GM19099 (cell line): ENCODE results near the gene TNMD.

ENCODE experiments used
- POLR2A ChIP-seq: IDR thresholded peaks from 3 replicates; pipeline ENCODE4 v1.6.1; 2011; ENCODE audit warnings: low read depth; ENCODE audit not compliant: insufficient read length; ENCODE audit errors: extremely low read depth

Gene TNMD

DNA sequence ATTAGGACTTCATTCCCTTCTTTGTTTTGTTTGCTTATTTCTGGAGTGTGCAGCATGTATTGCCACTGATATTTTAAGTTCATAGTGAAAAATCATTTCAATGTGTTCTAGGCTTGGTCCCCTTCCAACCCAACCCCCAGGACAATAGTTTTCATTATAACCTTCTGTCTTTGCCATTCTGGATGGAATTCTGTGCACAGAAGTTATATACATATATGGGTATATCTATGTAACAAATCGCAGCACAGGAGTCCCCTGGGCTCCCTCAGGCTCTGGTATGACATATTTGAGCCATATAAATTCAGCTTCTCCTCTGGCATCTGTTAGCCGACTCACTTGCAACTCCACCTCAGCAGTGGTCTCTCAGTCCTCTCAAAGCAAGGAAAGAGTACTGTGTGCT is at the start of gene TNMD:
TSS of gene TNMD (plus strand) at position 326 of the 400 bp plus-strand sequence. CDS start 83 bp downstream, outside the sequence.
- no peak for TF ChIP-seq POLR2A

DNA sequence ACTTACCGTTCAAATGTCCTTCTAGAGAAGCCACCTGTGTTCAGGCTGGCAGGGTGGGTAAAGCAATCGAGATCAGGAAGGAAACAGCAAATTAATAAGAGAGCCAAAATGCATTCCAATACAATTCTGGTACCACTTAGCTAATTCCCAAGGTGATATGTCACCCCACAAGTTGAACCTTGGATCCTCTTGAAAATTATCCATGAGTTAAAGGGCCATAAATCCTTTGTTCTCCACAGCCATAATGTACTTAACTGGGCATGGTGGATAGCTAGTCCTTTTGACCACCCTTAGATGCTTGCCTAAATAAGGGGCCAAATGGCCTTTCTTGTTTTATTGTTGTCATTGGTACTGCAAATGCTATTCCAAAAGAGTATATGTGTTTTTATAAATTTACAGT is 2.0 kb downstream of the TNMD start:
- TF ChIP-seq POLR2A: no peak

- TF ChIP-seq POLR2A: no peak
Observed at GRCh38 chrX:100587861-100588260, 3.1 kb downstream of the TNMD start.

DNA sequence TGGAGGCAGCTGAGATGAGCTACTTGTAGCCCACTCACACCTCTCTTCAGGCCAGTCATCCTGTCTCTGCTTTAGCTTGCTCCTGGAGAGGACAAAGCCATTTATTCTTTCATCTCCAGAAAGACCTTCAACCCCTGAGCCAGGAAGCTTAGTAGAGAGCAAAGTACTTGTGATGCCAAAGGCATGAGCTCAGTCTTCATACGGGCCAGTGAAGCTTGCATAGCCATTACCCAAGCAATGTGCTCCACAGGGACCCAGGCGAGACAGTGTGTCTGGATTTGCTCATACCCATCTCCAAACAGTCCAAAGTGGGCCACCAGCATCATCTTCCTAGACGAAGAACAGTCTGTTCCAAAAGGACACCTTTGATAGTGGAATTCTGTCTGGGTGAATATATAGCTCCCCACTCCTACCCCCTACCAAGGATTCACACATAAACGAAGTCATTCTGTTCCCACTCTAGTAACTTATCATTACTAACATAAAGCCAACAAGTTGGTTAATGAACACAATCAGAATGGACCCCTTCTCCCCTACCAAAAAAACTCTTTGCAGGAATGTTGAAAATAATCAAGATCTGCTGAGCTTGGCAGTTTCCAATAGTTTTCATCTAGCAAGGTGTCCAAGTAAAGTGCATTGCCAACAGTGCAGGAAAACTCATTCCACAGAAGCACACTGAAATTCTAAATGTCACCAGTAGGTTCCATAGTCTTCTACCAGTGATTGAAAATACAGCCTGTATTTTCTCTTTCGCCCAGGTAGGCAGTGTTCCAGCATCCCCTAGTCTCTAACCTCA is 6.7 kb downstream of the TNMD start:
- TF ChIP-seq POLR2A: no peak

GRCh38 chrX:100593126-100593525 is 8.4 kb downstream of the TNMD start:
- no peak for TF ChIP-seq POLR2A

- TF ChIP-seq POLR2A: no peak
Observed at GRCh38 chrX:100593581-100593980, 8.8 kb downstream of the TNMD start.

DNA sequence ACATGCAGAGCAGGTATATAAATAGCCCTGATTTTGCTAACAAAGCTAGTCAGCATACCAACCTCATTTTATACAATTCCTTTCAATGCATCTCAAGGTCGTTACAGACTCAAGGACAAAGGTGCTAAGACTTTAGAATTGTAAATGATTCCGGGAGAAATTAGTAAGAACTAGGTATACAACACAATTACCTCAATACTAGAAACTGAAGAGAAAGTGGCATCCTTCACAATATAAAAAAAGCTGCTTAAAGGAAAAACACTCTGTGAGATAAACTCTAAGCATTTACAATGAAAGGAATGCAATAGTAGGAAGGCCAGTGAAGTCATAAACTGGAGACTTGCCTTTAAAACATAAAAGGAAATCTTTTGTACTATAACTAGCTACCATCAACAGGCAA is 11.9 kb downstream of the TNMD start:
- TF ChIP-seq POLR2A: no peak

- TF ChIP-seq POLR2A: no peak
Observed at GRCh38 chrX:100599456-100599855, 14.7 kb downstream of the TNMD start.

- no peak for TF ChIP-seq POLR2A
Observed at GRCh38 chrX:100600340-100600739, 15.6 kb downstream of the TNMD start.

DNA sequence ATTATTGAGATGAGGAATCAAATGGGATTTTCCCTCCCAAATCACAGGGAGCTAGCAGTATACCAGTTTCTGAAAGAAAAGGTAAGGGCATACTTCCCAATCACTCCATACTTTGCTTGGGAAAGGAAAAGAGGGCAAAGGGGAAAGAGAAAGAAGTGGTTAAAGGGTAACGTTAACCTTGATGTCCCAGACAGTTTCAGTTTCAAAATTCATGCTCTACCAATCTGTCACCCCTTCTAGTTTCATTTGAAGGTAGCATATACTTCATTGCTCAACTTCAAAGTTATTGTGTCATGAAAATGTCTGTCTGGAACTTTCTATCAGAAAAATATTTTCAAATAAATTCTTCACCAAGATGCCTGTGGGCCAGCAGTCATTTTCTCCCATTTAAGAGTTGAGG is 16.0 kb downstream of the TNMD start:
- no peak for TF ChIP-seq POLR2A

DNA sequence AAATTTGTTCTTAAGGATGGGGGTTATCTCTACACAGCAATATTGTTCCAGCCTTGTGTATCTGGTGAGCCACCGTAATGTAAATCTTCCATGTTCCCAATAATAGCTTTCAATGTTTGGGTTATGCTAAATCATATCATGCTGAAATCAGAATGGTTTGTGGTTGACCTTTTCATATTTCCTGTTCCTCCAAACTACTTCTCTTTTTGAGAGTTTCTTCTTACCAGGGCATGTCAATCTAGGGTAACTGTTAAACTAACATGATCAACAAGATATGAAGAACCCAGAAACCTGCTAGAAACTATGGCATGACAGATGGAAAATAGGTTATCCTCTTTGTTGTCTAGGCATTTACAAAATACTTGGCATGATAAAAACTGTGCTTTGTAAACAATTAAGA is 22.0 kb downstream of the TNMD start:
- TF ChIP-seq POLR2A: no peak

DNA sequence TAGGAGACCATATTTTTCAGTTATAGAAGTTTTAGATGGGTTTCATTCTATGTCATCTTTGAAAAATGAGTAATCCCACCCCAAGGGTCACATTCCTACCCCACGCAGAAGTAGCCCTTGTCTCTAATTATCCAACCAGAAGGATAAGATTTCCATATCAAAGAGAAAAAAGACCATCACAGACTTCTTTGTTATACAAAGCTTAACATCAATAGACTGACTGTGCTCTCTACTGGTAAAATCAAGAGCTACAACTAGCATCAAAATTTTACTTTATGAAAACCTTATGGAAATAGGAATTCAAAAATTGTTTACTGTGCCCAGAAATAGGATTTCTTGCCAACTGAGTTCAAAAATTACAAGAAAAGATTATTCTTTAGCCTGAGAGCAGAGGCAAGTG is 24.9 kb downstream of the TNMD start:
- TF ChIP-seq POLR2A: no peak

DNA sequence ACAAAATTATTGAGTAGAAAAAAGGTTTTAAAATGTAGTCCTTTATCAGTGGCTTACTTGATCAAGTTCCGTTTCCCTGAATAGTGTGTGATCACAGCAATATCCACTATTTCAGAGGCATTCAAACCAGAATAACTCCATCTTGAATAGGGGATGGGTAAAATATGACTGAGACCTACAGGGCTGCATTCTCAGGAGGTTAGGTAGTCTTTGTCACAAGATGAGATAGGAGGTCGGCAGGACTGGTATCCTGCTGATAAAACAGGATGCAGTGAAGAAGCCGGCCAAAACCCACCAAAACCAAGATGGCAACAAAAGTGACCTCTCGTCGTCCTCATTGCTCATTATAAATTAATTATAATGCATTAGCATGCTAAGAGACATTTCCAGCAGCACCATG is 27.2 kb downstream of the TNMD start:
- no peak for TF ChIP-seq POLR2A

DNA sequence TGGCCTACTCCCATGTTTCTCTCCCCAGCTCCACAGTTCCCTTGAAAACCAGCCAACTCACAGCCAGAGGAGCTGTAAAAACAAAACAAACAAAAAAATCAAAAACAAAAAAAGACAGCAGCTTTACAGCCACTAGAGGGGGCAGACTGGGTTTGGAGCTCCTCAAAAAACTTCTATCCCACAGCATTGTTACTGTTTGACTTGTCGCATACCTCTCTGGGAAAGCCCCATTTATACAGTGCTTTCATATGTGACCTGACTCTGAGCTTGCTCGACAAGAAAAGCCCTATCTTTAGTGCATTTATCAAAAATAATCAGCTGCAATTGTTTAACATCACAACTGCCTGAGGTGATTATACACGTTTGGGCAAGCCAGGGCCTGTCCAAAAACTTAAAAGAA is 30.3 kb downstream of the TNMD start:
- no peak for TF ChIP-seq POLR2A

DNA sequence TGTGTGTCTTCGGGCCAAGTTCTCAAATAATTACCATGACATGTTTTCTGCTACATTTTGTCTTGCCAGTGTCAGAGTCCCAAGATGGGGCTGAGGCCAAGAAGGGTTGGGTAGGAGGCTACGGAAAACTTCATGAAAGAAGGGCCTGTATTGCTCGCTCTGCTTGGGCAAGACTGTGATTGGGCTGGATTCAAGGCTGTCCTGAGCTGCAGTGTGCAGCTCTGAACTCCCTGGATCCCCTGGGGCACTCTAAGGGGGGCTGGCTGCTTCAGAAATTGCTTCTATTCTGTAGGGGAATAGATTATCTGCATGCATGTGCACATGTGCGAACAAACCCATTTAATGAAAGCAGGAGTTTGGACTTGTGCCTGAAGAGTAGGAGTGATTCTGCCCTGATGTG is 38.3 kb downstream of the TNMD start:
- TF ChIP-seq POLR2A: no peak

- no peak for TF ChIP-seq POLR2A
Observed at GRCh38 chrX:100625985-100626491, 41.3 kb downstream of the TNMD start.

DNA sequence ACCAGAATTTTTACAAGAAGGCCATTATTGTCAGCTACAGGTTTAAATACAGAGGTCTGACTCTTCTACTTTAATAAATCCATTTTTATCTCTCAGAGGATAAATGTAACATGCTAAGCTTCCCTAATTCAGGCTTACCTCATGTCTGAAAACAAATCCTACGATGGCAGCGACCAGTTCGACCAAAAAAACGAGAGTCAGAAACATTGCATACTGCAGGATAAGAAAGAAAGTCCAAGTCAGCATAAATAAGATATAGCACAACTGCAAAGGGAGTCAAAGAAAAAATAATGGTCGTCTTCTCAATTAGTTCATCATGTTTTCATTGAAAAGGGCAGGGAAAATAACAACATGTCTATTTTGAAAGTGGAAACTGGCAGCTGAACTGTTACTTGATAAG is 50.3 kb downstream of the TNMD start:
- TF ChIP-seq POLR2A: no peak

GRCh38 chrX:100635989-100636320 is 51.2 kb downstream of the TNMD start:
- TF ChIP-seq POLR2A: no peak
